SIG-M5 treated with dmso at 0.1 percent for 504 hours (cell line): ENCODE data around the gene MRPS2.
"Not testable (repeated sequence)": the region's sequence is repeated elsewhere in the genome, so short reads cannot be mapped to it uniquely, and the experiment has no call there.

Experiments
- DNase-seq: peaks from one replicate; lab custom pipeline; 2025; ENCODE audit not compliant: unreplicated experiment; lab: John Stamatoyannopoulos, UW

MRPS2 gene

DNA sequence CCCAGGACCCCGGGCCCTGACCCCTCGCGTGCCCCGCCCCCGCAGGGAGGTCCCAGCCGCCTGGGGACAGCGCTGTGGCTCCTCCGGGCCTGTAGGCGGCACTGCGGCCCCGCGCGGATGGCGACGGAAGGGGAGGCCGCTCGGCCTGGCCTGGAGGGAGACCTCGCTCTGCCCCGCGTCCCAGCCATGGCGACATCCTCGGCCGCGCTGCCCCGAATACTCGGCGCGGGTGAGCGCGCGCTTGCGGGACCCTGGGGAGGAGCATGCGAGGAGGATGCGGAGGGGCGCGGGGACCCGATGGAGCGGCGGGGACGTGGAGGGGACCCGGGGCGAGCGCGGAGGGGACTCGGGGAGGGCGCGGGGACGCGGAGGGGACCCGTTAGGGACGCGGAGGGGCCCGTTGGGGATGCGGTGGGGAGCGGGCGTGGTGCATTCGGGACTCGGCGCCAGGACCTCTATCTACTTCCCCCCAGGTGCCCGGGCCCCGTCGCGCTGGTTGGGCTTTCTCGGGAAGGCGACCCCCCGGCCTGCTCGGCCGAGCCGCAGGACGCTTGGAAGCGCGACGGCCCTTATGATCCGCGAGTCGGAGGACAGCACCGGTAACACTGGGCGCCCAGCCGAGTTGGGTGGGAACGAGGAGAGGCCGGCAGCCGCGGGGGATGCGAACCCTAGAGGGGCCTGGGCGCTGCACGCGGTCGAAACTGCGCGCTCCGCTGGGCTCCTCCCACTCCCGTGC is at the start of gene MRPS2:
Gene MRPS2 (plus strand): TSS at position 158 of the 736 bp plus-strand sequence. CDS start 29 bp downstream, at position 187.
- peak; percentile 70 for DNase-seq

DNA sequence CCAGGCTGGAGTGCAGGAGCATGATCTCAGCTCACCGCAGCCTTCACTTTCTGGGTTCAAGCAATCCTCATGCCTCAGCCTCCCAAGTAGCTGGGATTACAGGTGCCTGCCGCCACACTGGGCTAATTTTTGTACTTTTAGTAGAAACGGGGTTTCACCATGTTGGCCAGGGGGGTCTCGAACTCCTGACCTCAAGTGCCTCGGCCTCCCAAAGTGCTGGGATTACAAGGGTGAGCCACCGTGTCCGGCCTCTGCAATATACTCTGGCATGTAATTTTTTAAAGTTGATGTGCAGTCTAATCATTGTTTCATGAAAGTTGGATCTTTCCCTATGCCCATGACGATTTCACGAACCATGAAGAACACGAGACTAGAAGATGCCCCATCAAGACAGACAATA is 49.5 kb upstream of the MRPS2 start:
- DNase-seq: no peak

DNA sequence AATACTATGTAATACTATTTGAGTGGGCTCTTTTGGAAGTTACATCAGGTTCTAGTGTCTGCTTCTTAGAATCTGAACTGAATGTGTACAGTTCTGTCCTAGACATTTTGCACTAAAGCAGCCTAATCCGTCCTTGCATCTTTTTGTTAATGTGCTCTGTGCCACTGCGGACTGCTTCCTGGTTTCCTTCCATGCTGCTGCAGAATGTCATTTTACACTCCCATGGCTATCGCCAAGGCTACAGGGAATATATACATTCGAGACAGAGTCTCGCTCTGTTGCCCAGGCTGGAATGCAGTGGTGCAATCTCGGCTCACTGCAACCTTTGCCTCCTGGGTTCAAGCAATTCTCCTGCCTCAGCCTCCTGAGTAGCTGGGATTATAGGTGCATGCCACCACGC is 48.6 kb upstream of the MRPS2 start:
- DNase-seq: not testable (repeated sequence)

DNA sequence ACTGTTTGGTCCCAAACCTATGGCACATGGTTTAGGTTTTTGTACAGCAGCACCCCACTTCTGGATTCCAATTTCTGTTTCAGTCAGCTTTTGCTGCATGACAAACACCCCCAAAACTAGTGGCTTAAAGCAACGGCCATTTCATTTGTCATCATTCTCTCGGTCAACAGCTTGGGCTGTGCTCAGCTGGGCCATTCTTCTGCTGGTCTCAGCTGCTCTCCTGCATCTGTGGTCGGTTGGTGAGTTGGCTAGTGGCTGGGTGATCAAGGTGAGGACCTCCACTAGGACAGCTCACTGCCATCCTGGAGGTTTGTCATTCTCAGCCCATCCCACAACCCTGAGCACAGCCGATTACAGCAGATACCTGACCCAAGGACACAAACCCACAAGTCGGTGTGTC is 45.7 kb upstream of the MRPS2 start:
- DNase-seq: no peak

DNA sequence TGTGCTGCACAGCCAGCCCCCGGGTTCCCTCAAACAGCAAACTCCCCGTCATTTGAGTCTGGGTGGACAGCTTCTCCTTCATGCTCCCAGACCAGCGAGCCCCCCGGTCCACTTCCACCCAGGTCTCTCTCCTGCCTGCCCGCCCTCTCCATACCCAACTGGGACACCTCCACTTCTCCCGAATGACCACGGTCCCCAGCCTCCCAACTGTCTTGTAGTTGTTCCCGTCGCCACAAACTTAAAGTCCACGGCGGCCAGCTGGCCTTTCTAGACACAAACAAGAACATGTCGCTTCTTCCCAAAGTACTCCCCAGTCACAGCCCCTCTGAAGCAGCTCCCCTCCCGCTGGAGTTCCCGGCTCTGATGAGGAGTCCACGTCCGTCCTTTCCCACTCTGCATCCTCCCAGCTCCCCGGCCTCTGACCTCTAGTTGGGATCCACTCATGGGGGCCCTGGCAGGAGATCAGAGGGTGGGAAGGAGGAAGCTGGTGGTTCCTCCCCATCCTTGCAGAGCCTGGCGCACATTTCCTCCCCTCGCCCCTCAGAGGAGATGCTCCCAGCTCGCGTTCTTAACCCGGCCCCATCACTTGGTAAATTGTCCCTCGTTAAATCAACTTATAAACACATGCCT is 45.0 kb upstream of the MRPS2 start:
- no peak for DNase-seq

DNA sequence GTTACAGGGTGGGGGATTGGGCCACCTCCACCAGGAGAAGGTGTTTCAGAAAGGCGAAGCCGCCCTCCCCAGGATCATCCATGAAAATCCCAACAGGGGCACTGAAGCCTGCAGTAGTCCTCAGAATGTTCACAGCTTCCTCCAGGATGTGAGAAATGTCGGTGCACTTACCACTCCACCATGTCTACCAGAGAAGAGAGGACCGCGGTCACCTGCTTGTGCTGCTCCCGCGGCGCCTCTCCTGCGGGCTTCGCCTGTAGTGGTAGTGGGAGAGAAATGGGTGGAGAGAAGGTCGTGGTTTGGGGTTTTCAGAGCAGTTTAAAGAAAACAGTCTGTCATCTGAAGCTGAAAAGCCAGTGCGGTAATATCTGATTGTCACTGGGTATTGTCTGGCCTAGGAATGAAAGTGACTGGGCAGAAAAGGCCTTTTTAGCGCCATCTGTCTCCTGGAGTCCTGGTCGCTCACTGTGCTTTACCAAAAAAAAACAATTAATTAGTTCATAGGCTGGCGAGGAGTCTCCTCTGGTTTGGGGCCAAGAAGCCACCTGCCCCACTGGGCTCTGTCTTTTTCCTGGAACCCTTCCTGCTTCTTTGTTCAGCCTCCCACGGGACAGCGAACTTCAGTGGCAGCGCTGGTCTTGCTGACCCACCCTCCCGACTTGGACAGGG is 43.9 kb upstream of the MRPS2 start:
- DNase-seq: no peak

DNA sequence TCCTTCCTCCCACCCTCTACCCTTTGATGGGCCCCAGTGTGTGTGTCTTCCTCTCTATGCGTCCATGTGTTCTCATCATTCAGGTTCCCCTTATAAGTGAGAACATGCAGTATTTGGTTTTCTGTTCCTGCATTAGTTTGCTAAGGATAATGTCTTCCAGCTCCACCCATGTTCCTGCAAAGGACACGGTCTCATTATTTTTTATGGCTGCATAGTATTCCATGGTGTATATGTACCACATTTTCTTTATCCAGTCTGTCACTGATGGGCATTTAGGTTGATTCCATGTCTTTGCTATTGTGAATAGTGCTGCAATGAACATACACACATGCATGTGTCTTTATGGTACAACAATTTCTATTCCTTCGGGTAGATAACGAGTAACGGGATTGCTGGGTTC is 42.0 kb upstream of the MRPS2 start:
- not testable (repeated sequence) for DNase-seq

DNA sequence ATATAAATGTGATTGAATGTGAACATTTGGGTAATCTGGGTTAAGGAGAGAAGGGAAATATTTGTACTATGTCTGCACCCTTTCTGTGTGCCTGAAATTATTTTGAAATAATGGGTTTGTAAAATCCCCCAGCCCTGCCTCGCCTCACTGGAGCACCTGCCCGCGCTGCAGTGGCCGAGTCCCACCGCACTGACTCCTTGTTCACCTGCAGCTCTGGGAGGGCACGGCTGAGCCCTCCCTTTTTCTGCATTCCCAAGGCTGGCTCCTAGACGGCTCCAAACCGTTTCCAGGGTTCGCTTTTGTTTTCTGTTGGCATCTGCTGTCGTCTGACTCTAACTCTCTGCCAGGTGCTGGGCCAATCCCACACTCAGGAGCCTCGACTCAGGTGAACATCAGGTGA is 38.5 kb upstream of the MRPS2 start:
- no peak for DNase-seq

DNA sequence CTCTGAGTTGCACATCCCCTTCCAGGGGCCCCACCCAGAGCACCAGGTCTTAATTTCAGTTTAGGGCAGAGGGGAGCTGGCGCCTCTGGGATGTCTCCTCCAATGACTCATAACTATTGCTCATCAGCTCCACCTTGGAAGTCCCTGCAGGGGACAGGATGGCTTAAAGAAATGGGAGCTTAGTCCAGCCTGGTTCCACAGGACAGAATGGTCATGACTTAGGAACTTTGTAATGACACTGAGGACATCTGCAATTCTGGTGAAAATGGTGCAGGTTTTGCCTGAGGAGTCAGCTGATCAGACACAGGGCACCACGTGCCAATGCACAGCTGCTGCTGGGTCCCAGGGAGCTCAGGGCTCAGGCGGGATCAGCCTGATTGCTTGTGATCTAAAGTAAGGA is 37.3 kb upstream of the MRPS2 start:
- DNase-seq: no peak

DNA sequence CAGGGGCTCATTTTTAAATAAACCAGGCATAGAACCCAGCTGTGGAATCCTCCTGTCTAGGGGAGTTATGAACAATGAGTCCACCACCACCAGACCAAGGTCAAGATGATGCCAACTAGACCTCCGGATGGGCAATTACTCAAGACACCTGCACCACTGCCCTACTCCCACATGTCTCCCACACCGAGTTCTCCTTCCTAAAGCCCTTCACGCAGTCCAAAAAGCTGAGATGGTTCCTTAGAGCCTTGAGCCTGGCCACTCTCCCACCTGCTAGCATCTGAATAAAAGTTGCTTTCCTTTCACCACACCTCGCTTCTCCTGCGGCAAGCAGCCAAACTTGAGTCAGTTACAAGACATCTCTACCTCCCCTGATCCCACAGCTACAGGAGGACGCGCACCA is 36.3 kb upstream of the MRPS2 start:
- no peak for DNase-seq

DNA sequence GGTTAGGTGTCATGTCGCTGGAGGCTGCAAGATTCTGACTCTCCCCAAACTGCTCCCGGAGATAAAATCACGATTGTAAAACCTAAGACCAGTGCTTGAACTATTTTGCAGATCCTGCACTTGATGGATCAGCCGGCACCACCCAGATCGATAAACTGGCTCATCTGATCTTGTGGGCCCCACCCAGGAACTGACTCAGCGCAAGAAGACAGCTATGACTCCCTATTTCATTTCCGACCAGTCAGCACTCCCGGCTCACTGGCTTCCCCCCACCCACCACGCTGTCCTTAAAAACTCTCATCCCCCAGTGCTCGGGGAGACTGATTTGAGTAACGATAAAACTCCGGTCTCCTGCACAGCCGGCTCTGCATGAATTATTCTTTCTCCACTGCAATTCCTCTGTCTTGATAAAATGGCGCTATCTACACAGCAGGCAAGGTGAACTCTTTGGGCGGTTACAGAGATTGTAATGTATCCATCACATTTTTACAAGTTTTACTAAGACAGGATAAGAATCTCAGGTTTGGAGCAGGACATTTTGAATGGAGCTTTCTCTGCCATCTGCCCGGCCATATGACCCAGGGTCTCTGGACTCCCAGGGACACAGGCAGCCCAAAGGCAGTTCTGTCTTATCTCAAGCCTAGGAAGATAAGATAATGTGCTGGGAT is 31.5 kb upstream of the MRPS2 start:
- peak; percentile 10 for DNase-seq

DNA sequence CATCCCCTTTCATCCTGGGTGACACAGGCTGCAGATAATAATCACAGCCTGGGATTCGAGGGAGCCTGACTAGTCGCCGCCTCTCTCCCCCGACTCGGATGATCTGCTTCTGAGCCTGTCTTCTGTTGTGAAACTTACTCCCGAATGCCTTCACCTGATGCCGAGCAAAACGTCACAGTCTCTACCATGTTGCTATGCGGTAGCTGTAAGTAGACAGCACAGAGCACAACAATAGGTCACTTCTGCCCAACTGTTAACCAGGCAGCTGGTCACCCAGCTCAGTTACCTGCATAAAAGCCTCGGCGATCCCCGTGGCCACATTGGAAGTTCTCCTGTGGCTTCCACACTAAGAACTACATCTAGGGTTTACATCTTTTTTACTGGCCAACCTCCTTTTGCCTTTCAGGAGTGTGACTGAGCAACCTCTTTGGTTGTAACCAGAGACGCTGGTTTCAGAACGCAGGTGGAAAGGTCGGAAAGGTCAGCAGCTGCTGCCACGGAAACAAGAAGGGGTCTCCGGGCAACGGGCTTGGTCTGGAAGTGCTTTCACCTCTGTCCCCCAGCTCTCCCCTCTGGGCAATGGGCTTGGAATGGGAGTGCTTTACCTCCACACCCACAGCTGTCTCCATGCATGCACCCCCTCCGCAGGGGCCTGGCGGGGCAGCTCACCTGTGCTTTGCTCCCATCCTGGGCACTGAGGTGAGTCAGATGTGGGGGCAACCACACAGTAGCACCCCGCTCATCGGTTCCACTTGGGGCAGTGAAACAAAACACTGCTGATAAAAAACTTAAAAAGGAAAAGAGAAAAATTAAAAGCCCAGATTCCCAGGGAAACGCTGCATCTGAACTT is 28.5 kb upstream of the MRPS2 start:
- DNase-seq: no peak

DNA sequence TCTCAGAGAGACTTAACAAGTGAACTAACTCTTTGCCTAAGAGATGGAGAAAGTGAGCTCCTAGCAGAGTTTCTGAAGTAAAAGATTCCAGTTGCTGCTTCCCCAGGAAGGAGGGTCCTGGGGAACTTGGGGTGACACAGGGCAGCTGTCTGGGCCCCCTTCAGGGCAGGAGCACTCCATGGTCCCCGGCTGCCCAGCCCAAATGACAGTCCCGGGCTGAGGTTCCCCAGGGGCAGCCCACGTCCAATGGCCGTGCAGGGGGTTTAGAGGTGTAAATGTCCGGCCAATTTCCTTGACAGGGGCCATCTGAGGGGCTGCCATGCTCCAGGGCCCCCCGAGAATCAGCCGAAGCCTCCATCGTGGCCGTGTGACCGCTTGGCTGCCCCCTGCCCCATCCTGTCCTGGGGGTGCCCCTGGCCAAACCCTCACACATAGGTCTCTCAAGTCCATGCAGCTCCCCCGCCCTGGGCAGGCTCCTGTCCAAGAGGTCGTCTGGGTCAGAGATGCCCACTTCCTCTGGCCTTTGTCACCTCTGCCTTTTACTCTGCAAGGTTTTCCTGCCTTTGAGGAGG is 26.4 kb upstream of the MRPS2 start:
- DNase-seq: no peak

DNA sequence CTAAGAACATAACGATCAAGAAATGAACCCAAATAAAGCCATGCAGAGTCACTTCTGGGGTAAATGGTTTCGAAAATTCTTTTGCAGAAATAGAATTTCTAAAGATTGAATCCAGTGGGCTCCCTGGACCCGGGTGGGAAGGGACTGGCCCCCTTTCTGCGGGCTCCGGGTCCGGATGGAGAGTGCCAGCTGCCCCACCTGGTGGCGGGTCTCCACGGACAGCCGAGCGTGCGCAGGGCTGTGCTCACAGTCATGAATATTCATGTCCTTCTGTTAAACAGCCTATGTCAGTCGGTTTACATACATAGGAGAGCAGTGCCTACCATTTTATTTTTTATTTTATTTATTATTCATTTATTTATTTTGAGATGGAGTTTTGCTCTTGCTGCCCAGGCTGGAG is 25.6 kb upstream of the MRPS2 start:
- DNase-seq: no peak

DNA sequence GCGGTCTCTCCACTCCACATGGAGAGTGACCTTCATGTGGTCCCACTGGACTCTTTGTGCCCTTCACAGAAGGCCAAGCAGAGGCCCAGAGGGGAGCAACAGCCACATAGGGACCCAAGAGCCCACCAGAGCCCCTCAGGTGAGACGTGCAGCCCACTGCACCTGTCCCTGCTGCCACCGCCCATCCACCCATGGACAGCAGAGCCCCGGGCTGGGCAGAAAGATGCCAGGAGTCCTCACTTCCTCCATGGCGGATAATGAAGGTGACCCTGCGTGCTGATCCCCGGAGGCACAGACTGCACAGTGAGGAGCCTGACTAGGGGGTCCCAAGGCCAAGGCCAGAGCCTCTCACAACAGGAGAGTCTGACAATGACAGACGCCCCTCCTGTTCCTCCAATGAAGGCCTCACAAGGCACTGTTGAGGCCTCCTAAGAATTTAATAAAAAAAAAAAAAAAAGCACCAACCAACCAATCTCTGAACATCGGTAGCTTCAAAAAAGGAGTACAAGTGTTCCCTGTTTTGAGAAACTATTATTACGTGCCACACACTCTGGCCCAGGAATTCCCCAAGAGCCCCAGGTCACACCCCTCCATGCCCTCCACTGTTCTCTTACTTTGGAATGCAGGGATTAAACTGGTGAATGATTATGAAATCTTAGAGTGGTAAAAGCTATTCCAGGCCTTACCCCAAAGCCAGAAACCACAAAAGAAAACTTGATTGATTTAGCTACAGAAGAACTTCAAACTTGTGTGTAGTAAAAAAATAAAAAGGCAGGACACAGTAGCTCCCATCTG is 23.7 kb upstream of the MRPS2 start:
- no peak for DNase-seq

DNA sequence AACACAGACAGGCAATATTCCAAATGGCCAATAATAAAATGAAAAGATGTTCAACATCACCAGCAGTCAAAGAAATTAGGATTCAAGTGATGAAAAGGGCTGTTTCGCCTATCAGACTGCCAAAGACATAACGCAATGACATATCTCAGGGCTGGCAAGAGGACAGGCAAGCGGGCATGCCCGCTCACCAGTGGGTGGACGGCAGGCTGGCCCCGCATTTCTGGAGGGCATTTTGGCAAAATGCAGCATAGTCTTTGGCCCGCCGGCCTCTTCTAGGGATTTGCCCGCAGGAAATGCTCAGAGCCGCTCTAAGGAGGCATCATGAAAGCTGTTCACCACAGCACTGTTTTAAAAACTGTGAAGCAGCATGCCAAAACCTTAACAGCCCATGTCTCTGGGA is 22.3 kb upstream of the MRPS2 start:
- no peak for DNase-seq

DNA sequence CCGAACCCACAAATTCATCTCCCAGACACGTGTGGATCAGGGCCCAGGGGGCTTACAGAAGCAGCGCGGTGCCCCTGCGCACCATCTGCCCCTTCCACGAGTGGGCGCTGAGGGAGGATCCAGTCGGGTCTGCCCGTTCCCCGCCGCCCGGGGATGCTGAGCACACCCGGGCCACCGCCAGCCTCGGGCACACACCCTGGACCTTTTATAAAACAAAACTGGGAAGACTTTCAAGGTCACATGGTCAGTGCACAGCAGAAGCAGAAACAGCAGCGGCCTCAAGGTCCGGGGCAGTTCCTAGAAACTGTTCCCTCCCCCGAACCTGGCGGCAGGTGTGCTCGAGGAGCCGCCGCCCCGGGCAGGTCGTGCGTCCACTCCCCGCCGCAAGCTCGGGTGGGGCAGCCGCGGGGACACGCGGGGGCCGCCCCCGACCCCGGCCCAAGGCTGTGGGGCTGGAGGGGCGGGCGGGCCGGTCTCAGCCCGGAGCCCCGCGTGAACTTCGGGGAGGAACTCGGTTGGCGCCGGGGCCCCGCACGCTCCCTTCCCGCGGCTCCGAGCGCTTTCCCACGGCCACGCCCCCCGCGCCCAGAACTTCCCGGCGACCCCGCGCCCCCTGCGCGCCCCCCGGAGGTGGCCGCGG is 21.5 kb upstream of the MRPS2 start:
- peak; percentile 41 for DNase-seq

DNA sequence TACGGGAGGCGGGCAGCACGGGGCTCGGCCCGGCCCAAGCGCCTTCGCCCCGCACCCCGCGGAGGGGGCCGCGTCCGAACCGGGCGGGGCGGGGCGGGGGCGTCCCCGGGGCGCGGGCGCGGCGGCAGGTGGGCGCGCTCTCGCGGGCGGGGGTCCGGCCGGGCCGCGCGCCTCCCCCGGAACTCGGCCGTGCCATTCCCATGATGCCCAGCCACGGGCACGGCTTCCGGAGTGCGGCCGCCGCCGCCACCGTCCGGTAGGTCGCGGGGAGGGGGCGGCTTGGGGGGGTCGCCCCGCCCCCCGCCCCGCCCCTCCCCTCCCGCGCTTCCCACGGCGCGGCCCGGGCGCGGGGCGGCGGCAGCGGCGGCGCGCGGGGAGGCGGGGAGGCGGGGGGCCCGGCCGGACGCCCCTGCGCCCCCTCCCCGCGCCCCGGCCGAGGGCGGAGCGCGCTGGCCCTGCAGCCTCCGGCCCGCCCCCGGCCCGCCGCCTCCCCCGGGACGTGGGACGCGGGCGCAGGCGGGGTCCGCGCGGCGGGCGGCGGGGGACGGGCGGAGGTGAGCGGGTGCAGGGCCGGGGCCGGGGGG is 20.9 kb upstream of the MRPS2 start, which contains the start of gene PPP1R26:
Gene PPP1R26 (plus strand): TSS at position 314 of the 584 bp plus-strand sequence. CDS start 4,729 bp downstream, outside the sequence.
- DNase-seq: no peak
